Activated T-helper 1 cell treated with anti-CD3 and anti-CD28 coated beads, Interleukin-12 subunit alpha, Interleukin-12 subunit beta, Interleukin-2, Interleukin-4 antibody, amounts not matched to agents 30 ng/mL and 10 ng/mL and 1 ng/mL, durations not matched to agents 14 hours and 24 hours and 36 hours (primary cell): ENCODE results near the gene DDAH1. TPM values are rescaled to one million over a fixed set of nuclear protein-coding genes. Genes with fewer than 3 reads are reported as not detected.

Experiments used
- DNase-seq: peaks from one replicate; pipeline ENCODE4 v3.0.0; 2021; ENCODE audit warnings: low spot score
- H3K27ac Mint-ChIP-seq: one replicate; pipeline ENCODE4 v1.8.0; 2021; ENCODE audit warnings: mild to moderate bottlenecking, mixed read lengths
- H3K27me3 Mint-ChIP-seq: one replicate; pipeline ENCODE4 v1.8.0; 2022; ENCODE audit warnings: mild to moderate bottlenecking, moderate library complexity, mixed read lengths; ENCODE audit not compliant: insufficient read depth
- H3K36me3 Mint-ChIP-seq: one replicate; pipeline ENCODE4 v1.8.0; 2021; ENCODE audit warnings: low read depth, mixed read lengths
- H3K4me1 Mint-ChIP-seq: one replicate; pipeline ENCODE4 v1.8.0; 2021; ENCODE audit warnings: low read depth, mixed read lengths
- H3K4me3 Mint-ChIP-seq: one replicate; pipeline ENCODE4 v1.8.0; 2021; ENCODE audit warnings: mild to moderate bottlenecking, moderate library complexity, mixed read lengths
- H3K9me3 Mint-ChIP-seq: one replicate; pipeline ENCODE4 v1.8.0; 2021; ENCODE audit warnings: mixed read lengths
- intact Hi-C: fragments of 100-400 bp; cut with micrococcal nuclease; formaldehyde crosslinking; loops from one replicate; pipeline ENCODE4 v1.15.1; 2024
- total RNA-seq: library from RNA; stranded (reverse); gene quantifications from 2 replicates; pipeline ENCODE4 v1.2.3, GENCODE V29; 2022

Gene DDAH1
- total RNA-seq, 1 donor from 2014 or later: not detected

DNA sequence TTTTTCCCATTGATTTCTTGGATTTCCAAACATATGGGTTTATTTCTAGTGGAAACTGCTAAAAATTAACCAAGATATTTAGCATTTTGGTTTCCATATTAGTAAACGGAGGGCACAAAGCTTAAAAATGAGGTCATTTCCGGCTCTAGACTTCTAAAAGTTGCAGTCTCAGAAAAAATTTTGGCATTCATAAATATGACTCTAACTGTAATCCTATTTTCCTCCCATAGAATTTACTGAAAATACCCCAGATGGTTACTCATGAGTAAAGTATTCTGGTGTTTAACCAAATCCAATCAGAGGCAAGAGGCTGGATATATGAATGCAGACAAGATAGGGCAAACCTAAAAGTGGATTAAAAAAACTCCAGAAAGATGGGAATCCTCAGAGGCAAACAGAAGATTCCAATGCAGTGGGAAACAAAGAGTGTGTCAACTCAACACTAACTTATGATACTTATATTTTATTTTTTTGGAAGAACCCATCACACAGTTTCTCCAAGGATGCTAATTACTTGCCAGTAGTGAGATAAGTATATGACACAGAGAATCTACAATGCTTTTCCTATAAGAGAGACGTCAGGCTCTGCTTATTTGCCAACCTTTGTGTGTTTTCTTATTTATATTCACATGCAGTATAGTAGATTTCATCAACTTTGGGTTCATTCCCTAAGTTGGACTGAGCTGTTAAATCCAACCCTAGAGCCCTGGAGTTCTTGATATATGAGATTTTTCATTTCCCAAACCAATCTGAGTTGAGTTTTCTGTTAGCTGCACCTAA, 98.4 kb downstream of the DDAH1 start:
- no peak for DNase-seq
- Mint-ChIP-seq H3K27ac (no peak overlapping the region), H3K9me3 (no peaks in the 10 kb centered on the region), H3K4me1 (no peaks in the 10 kb centered on the region), H3K36me3 (no peaks in the 10 kb centered on the region), H3K27me3 (peaks cover 12% of the 10 kb centered on the region), H3K4me3 (no peak overlapping the region)
- intact Hi-C loops: no loop called here

DNA sequence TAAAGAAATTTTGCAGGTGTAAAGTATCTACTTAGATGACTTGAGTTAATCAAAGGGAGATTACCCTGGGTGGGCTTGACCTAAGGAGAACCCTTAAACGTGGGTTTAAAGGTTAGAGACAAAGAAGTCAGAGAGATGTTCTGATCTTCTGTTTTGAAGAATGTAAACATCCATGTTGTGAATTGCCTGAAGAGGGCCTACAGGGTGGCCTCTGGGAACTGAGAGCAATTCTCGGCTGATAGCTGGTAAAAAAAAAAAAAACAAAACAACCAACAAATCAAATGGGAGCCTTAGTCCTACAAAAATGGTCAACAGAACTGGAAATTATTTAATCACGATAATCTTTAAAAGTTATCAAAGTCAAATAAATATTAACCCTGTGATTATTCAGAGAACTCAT, 99.1 kb downstream of the DDAH1 start:
- Mint-ChIP-seq H3K27ac (no peak overlapping the region), H3K9me3 (no peaks in the 10 kb centered on the region), H3K27me3 (peaks cover 12% of the 10 kb centered on the region), H3K36me3 (no peaks in the 10 kb centered on the region), H3K4me1 (no peaks in the 10 kb centered on the region), H3K4me3 (no peak overlapping the region)
- intact Hi-C loops: no loop called here
- no peak for DNase-seq

DNA sequence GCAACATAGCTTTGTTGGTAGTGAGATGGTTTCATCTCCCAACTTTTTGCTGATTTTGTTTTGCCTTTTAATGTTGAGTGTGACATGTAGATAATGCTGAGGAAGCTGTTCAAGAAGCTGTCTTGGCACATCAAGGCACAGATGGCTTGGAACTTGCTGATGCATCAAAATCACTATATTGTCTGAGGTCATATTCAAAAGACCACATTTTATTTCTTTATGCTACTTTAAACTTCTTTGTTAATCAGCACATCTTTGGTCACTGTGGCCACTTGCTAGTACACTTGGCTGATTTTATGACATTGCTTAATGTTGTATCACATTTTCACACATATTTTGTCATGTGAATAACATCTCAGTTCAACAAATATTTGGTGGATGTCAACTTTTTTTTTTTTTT, 101.4 kb downstream of the DDAH1 start:
- Mint-ChIP-seq H3K9me3 (no peaks in the 10 kb centered on the region), H3K27me3 (peaks cover 11% of the 10 kb centered on the region), H3K36me3 (no peaks in the 10 kb centered on the region), H3K4me3 (no peak overlapping the region), H3K27ac (no peak overlapping the region), H3K4me1 (no peaks in the 10 kb centered on the region)
- intact Hi-C loops: no loop called here
- no peak for DNase-seq

DNA sequence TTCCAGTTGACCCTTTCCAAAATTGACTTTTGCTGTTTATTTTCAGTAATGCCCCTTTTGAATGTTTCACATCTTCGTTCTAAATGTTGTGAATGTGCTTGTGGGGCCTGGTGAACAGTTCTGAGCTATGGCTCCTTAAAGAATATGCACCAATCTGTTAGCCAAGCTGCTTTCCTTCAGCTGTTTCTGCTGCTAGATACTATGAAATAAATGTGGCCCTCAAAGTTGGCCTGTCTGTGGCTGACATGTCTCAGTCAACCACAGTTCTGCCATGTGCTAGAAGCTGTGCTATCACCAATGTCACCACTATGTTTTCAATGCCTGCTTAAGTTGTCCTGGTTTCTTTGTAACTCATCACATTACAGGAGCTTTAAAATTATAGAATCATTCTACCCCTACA, 101.9 kb downstream of the DDAH1 start:
- H3K36me3 Mint-ChIP-seq: no peaks in the 10 kb centered on the region
- no peak overlapping the region for H3K4me3 Mint-ChIP-seq
- no peak for DNase-seq
- no peak overlapping the region for H3K27ac Mint-ChIP-seq
- intact Hi-C loops: no loop called here
- H3K27me3 Mint-ChIP-seq: peaks cover 11% of the 10 kb centered on the region
- H3K4me1 Mint-ChIP-seq: no peaks in the 10 kb centered on the region
- H3K9me3 Mint-ChIP-seq: no peaks in the 10 kb centered on the region

DNA sequence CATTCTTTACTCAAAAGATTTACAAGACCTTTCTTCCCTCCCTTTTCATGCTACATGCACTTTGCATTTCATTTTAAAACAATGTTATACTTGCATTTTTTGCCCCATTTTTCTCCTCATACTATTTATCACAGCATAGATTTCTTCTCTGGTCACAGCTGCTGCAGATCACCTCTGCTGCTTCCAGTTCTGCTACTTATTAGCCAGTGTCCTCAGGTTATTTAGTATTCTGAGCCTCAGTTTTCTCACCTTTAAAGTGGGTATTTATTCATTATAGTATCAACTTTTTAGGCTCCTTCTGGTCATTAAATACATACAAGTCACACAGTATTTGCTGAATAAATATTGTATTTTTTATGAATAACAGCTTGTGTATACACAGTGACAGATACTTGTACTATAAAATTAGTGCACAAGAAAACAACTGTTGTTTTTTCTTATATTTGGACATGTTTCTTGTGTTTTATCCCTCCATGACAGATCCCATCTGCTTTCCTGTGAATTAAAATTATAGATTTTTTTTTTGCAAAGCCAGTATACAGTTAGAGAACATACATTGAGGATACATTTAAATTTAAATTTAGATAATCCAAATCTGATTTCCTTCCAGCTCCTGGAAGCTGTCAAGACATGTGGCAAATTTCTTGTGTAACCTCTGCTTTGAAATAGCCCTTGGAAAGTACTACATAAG, 103.2 kb downstream of the DDAH1 start:
- Mint-ChIP-seq H3K9me3 (no peaks in the 10 kb centered on the region), H3K4me1 (no peaks in the 10 kb centered on the region), H3K36me3 (no peaks in the 10 kb centered on the region), H3K27ac (no peak overlapping the region), H3K27me3 (peaks cover 11% of the 10 kb centered on the region), H3K4me3 (no peak overlapping the region)
- DNase-seq: no peak
- intact Hi-C loops: no loop called here

DNA sequence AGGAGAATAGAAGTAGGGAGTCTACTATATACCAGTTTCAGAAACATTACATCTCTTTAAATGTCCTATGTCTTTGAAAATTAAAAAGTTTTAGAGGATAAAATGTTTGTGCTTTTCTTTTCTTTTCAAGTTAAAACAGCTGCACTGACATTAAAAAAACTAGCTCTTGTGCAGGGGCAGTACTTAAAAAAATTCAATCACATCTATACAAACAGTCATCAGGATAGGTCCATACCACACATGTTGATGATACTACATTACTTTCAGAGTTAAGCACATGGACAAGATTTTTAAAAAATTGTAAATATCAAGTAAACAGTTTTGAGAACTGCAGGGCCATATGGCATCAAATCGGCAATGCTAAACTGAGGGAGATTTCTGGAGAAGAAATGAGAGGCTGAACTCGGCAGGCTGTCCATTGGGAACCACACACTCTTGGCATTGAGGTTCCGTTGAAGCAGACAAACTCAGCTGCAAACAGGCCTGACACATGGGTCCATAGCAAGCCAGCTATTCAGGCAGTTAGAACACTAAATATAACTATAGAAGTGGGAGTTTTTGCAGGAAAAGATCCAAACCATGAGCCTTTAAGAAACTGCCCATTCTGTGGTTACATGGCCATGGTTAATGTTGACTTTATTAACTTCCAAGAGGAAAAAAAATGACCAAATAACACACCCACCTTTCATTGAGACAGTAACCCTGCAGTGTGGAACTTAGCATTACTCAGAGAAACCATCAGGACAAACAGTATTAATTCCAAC, 104.0 kb downstream of the DDAH1 start:
- H3K4me3 Mint-ChIP-seq: no peak overlapping the region

DNA sequence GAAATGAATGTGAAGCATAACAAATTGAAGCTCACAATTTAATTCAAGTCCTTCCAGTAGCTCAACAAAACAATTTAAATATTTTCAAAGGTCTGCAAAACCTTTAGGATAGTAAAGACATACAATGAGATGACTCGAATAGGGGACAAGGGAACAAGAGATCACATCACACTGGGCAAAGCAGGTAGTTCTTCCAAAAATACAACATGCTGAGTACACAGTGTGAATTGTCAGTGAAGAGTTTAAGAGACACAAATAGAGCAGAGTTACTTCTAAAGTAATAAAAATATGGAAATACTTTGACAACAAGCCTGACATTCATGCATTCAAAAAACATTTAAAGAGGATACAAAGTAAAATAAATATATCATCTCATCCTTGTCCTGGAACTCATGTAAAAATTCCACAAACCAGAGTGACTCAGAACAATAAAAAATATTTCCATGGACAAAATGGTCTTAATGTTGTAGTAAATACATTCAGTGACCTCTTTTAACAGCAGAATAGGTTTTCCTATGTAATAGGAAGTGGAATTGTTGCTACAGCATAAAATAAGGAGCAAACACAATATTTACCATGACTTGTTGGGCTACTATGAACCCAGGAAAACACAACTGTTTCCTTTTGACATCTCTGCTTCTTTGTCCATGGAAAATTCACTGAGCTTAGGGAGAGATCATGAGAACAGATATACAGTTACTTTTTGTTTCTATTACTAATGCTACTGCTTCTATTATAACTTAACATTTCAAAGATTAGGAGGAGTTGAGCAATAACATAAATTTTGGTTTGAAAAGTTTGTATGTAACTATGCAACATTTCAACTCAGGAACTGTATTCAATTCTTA, 104.9 kb downstream of the DDAH1 start:
- Mint-ChIP-seq H3K4me3 (no peak overlapping the region), H3K4me1 (no peaks in the 10 kb centered on the region), H3K27ac (no peak overlapping the region), H3K36me3 (no peaks in the 10 kb centered on the region), H3K9me3 (no peaks in the 10 kb centered on the region), H3K27me3 (peaks cover 11% of the 10 kb centered on the region)
- intact Hi-C loops: no loop called here
- DNase-seq: no peak

More for the DNA sequence above, 104.0 kb downstream of the DDAH1 start:
- Mint-ChIP-seq H3K27ac (no peak overlapping the region), H3K27me3 (peaks cover 11% of the 10 kb centered on the region), H3K9me3 (no peaks in the 10 kb centered on the region), H3K36me3 (no peaks in the 10 kb centered on the region), H3K4me1 (no peaks in the 10 kb centered on the region)
- no peak for DNase-seq
- intact Hi-C loops: no loop called here

DNA sequence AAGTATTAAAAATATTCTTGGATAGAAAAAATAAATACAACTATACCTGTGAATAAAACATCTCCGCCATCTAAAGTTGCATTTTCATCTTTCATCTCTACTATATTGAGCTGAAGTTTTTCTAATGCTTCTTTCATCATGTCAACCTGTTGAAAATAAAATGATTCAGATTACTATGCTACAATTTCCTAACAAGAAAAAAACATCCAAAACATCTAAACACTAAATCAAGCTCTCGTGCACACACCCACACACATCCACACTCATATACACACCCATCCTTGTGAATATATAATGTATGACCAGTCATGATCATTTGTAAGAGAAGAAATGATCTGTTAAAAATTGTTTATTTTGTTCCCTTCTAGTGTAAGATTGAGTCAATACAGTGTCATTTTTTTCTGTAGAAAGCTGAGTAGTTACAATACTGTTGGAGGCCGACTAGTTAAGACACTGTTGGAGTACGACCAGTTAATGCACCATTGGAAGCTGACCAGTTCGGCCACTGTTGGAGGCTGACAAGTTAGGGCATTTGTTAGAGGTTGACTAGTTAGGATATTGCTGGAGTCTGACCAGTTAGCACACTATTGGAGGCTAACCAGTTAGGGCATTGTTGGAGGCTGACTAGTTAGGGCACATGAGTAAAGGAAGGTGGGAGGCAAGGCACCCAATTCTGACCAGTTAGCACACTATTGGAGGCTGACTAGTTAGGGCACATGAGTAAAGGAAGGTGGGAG, 106.1 kb downstream of the DDAH1 start:
- Mint-ChIP-seq H3K4me1 (no peaks in the 10 kb centered on the region), H3K36me3 (no peaks in the 10 kb centered on the region), H3K9me3 (no peaks in the 10 kb centered on the region), H3K4me3 (no peak overlapping the region), H3K27me3 (peaks cover 13% of the 10 kb centered on the region), H3K27ac (no peak overlapping the region)
- DNase-seq: no peak
- intact Hi-C loops: no loop called here

DNA sequence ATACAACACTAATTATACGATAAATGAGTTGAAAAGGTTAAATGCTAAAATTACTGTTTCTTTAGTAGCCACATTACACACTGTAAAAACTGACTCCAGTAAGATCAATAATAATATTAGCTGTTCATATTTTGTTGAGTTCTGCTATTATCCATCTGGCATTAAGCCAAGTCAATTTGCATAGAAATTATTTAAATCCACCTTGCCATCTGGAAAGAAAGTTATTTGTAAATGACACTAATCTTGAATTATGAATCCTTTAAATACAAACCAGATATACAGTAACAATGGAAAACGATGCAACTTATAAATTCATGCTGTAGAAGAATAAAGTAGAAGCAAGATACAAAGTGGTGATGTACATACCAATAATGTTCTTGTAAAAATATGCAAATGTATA, 107.1 kb downstream of the DDAH1 start:
- Mint-ChIP-seq H3K36me3 (no peaks in the 10 kb centered on the region), H3K4me1 (no peaks in the 10 kb centered on the region), H3K4me3 (no peak overlapping the region), H3K27me3 (peaks cover 16% of the 10 kb centered on the region), H3K27ac (no peak overlapping the region), H3K9me3 (no peaks in the 10 kb centered on the region)
- DNase-seq: no peak
- intact Hi-C loops: no loop called here

DNA sequence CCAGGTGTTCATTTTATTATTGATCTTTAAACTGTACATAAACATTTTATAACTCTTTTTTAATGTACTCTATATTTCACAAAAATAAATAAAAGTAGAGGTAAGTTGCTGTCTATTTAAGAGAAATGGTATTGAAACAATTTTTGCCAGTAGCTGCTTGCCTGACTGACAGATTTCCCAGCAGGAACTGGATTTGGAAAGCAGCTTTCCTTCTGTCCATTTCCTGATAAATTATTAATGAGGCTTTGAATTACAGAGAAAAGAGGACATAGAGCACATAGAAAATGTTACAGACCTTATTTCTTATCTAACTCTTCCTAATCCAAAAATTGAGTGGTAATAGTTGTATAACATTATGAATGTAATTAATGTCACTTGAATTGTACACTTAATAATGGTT, 108.8 kb downstream of the DDAH1 start:
- no peaks in the 10 kb centered on the region for H3K36me3 Mint-ChIP-seq
- H3K4me3 Mint-ChIP-seq: no peak overlapping the region
- DNase-seq: no peak
- intact Hi-C loops: no loop called here
- peaks cover 11% of the 10 kb centered on the region for H3K27me3 Mint-ChIP-seq
- H3K27ac Mint-ChIP-seq: no peak overlapping the region
- no peaks in the 10 kb centered on the region for H3K4me1 Mint-ChIP-seq
- no peaks in the 10 kb centered on the region for H3K9me3 Mint-ChIP-seq

DNA sequence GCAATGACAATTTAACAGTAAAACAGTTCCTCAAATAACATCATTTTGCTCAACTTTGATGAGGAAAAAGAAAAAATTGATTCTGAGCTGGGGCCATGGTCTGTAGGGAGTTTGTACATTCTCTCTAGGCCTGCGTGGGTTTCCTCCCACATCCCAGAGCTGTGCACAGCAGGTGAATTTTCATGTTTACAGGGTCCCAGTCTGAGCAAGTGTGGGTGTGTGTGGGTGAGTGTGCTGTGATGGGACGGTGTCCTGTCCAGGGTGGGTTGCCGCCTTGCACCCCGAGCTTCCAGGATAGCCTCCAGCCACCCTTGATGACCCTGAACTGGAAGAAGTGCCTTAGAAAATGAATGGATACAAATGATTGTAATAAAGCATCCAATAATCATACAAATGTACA, 112.9 kb downstream of the DDAH1 start:
- H3K9me3 Mint-ChIP-seq: no peaks in the 10 kb centered on the region
- no peak overlapping the region for H3K27ac Mint-ChIP-seq
- intact Hi-C loops: no loop called here
- no peak overlapping the region for H3K4me3 Mint-ChIP-seq
- peaks cover 10% of the 10 kb centered on the region for H3K27me3 Mint-ChIP-seq
- DNase-seq: no peak
- no peaks in the 10 kb centered on the region for H3K4me1 Mint-ChIP-seq
- H3K36me3 Mint-ChIP-seq: no peaks in the 10 kb centered on the region

DNA sequence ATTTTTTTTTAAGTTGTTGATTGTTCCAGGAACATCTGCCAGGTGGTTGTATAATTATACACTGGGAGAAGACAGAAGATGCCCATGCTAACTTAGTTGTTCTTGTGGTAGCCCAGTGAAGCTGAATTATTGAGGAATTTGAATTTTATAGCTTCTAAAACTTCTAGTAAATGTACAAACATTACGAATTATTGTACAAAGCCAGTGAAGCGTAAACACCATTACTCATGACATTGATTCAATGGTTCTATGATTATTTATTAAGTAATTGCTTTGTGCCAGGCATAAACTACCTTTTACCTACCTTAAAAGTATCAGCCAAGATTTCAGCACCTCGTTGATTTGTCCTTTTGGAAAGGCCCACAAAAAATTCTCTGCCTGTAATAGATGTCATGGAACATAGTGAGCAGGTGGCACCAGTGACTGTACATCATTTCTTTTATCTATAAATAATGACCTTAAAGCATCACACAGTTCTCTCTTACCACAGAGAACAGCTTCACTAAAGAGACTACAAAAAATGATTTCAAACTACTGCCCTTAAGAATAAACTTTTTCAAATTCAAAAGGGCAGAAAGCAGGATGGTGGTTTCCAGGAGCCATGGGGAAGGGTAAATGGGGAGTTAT, 113.6 kb downstream of the DDAH1 start:
- no peak overlapping the region for H3K27ac Mint-ChIP-seq
- H3K4me3 Mint-ChIP-seq: no peak overlapping the region
- peaks cover 10% of the 10 kb centered on the region for H3K27me3 Mint-ChIP-seq
- no peak for DNase-seq
- H3K36me3 Mint-ChIP-seq: no peaks in the 10 kb centered on the region
- no peaks in the 10 kb centered on the region for H3K4me1 Mint-ChIP-seq
- H3K9me3 Mint-ChIP-seq: no peaks in the 10 kb centered on the region
- intact Hi-C loops: no loop called here
